Hypothalamus (tissue), 51 donors: ENCODE data around the gene NDUFAB1.
A peak's percentile ranks its signal among the peaks of the same experiment; 100 is the strongest.
"Not testable (repeated sequence)": the region's sequence is repeated elsewhere in the genome, so short reads cannot be mapped to it uniquely, and the experiment has no call there.

ENCODE experiments used
- DNase-seq, 51 donors: peaks; one replicate each; lab custom pipeline; 2025; lab: John Stamatoyannopoulos, UW

Gene NDUFAB1

DNA sequence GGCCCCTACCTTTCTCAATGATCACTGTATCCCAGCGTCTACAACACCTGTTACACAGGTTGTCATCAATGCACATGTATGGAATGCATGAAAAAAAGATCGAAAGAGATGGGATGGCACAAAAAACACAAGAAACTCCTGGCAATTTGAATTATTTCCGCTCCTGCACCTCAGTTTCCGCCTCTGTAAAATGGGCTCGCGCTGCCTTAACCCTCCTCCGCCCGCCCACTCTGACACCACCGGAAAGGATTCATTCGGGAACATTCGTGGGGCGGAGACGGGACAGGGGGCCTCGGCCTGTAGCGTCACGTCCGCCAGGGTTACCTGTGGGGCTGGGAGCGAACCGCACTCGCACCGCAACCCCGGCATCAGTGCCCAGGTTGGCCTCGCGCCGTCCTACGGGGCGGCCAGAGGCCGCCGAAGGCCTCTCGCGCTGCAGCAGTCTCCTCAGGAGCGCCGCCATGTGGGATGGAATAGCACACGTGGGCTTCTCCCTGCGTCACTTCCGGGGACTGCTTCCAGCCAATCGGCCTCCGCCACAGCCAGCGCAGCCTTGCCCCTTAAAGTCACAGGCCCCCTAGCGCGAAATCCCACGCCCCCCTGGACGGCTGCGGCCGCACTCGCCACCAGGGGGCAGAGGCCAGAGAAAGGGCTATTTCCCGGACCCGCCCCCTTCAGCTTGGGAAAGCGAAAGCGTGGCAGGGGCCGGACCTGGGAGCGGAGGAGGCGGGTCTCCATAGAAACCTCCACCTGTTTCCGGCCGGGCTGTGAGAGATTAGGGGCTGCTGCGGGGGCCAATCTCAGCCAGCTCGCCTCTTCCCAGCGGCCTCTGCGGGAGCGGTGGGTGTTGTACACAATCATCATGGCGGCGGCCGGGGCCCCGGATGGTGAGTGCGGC, 39.0 kb downstream of the NDUFAB1 start, which contains the start of the genes EARS2 and UBFD1:
Gene EARS2 (minus strand): TSS at position 470 of the 898 bp plus-strand sequence. CDS start 7 bp downstream, at position 463.
Gene UBFD1 (plus strand): TSS at position 847 of the 898 bp plus-strand sequence. CDS start 16 bp downstream, at position 863.
- peak; percentile 62 to 100 (median 96) for DNase-seq

DNA sequence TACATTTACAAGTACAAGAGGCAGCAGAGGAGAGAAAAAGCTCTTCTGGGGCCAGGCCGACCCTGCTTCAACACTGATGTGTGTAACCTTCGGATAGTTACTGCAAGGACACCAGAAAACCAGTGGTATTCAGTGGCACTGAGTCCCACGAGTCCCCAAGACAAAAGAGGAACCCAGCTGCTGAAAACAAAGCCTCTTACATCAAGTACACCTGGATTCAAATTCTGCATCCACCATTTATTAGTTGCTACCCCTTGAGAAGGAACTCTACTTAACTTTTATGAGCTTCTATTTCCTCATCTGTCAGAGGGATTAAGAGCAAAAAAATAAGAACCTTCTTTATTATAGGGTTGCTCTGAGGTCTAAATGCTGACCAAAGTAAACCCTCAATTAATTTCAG, 41.6 kb downstream of the NDUFAB1 start:
- no peak for DNase-seq

DNA sequence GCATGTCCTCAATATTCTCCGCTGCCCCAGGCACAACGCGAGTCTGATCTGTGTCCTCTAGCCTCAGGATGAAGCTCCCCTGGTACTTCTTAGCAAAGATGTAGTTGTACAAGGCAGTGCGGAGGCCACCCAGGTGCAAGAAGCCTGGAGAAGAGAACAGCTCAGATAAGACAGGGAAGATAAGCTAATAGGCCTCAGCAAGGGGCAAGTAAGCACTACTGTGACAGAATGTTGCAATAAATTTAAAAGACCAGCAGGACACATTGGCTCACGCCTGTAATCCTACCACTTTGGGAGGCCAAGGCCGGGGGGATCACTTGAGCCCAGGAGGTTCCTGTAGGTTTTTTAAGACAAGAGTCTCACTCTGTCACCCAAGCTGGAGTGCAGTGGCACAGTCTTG, 44.0 kb downstream of the NDUFAB1 start:
- DNase-seq: no peak

DNA sequence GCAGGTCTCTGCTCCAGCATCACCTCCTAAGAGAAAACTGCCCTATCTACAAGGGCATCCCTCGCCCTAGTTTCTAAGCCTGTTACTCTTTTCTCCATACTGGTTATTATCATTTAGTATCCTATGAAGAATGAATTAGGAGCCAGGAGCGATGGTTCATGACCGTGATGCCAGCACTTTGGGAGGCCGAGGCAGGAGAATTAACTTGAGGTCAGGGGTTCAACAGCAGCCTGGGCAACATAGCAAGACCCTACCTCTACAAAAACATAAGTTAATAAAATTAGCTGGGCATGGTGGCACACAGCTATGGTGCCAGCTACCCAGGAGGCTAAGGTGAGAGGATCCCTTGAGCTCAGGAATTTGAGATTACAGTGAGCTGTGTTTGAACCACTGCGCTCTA, 46.2 kb downstream of the NDUFAB1 start:
- DNase-seq: no peak

DNA sequence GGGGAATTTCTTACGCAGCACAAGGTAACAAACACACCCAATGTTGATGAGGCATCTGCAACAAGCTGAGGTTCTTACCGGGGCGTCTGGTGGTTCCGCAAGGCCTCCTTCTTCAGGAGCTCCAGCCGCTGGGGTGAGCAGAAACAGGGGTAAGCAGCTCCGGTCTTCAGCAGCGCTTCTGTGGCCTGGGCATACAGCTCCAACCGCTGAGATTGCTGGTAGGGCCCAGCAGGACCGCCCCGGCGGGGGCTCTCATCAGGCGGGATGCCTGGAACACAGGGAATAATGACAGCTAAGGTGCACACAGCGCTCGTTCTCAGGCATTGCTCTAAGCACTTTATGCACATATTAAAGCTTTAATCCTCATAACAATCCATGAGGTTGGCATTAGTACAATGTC, 51.7 kb downstream of the NDUFAB1 start:
- DNase-seq: no peak

DNA sequence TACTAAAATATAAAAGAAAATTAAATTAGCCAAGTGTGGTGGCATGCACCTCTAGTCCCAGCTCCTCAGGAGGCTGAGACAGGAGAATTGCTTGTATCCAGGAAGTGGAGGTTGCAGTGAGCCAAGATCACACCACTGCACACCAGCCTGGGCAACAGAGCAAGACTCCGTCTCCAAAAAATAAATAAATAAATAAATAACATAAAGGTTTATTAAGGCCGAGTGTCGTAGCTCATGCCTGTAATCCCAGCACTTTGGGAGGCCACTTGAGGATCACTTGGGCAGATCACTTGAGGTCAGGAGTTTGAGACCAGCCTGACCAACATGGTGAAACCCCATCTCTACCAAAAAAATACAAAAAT, 55.3 kb downstream of the NDUFAB1 start:
- DNase-seq: not testable (repeated sequence)

DNA sequence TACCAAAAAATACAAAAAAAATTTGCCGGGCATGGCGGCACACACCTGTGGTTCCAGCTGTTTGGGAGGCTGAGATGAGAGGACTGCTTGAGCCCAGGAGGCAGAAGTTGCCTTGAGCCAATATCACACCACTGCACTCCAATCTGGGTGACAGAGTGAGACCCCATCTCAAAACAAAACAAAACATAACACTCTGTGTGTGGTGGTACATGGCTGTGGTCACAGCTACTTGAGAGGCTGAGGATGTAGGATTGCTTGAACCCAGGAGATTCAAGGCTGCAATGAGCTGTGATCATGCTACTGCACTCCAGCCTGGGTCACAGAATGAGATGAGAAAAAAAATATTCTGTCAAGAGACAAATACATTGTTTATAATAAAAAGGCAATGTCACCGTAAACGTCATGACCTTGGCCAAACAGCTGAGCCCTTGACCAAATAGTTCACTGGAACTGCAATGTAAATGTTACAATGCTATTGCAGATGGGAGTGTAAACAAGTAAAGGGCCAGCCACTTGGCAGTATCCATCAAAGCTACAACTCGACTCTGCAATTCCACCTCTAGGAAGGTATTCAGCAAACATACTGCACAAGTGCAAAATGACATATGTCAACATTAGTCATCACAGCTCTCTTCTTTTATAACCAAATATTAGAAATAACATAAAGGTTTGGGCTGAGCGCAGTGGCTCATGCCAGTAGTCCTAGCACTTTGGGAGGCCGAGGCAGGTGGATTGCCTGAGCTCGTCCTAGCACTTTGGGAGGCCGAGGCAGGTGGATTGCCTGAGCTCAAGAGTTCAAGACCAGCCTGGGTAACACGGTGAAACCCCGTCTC, 55.9 kb downstream of the NDUFAB1 start:
- DNase-seq: no peak

DNA sequence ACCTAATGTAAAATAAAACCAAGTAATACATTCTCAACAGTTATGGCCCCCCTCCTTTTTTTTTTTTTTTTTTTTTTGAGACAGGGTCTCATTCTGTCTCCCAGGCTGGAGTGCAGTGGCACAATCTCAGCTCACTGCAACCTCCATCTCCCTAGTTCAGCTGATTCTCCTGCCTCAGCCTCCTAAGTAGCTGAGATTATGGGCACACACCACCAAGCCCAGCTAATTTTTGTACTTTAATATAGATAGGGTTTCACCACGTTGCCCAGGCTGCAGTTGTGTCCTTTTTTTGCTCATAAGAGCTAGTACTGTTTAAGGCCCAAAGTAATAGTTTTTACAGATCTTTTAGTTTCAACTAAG, 57.2 kb downstream of the NDUFAB1 start:
- DNase-seq: no peak

DNA sequence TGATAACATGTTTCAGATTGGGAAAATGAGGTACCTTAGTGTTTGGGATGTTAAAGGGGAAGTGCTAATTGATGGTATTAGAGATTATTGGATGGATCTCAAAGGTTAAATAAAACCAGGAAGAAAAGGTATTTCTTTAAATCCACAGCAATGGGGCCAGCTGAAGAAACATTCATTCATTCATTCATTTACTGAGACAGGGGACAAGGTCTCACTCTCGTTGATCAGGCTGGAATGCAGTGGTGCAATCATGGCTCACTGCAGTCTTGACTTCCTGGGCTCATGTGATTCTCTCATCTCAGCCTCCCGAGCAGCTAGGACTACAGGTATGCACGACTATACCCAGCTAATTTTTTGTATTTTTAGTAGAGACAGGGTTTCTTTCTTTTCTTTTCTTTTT, 58.7 kb downstream of the NDUFAB1 start:
- no peak for DNase-seq

DNA sequence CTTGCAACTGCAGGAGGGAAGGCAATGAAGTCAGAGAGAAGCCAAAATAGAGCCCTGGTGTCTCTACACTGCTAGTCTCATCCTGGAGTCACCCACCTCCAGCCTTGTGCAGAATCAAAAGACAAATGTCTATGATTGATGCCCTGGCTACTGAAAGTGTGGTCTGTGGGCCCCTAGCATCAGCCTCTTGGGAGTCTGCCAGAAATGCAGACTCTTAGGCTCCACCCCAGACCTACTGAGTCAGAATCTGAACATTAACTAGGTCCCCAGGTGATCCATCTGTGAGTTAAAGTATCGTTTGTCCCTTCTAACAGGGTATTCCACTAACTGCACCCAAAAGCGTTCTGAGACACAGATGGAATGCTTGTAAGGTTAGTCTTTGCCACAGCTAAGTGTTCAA, 60.2 kb downstream of the NDUFAB1 start:
- no peak for DNase-seq

DNA sequence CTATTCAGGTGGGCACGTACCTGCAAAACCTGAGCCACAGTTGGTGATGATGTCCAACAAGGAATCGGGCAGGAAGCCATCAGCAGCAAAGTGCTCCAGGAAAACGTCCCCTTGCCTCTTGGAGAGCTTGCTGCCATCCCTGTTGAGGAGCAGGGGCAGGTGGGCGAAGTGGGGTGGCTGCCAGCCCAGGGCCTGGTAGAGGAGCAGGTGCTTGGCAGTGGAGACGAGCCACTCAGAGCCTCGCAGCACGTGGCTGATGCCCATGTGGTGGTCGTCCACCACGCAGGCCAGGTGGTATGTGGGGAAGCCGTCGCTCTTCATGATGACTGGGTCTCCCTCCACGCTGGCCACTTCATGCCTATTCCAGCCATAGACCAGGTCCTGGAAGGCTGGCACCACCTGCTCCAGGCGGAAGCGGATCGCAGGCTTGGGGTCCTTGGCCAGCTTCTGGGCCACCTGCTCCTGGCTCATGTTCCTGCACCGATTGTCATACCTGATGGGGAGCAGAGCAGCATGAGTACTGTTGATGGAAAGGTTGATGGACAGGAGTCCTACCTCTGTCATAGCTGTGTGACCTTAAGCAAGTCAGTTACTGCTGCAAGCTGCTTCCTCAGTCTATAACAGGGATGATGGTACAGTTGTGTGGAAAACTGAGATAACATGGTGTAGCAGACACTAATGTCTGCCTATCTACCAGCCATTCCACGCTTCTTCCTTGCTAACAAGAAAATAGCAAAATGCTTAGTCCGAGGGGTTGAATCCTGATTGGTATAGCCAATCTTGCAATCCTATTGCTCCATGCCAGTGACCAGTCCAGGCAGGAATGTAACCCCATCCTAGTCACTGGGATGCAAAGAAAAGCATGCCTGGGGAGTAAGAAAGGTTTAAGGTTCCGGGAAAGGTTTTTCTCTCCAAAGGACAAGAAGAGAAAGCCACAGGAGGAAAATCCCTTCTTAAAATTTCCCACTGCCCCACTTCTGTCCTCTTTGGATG, 61.0 kb downstream of the NDUFAB1 start:
- DNase-seq: no peak

DNA sequence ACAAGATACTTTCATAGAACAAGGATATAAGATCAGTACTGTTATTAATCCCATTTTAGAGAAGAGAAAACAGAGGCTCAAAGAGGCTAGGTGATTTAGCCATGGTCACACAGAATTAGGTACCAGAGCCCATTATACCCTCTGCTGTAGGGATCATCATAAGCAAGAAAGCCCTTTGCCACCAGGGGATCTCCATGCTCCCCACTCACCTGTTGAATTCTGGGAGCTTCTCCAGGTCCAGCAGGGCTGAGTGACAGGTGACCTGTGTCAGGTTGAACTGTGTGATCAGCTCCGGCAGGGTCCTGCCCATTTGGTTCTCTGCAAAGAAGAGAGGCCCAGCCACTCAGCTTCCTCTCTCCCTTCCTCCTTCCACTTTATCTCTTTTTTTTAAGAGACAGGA, 63.7 kb downstream of the NDUFAB1 start:
- DNase-seq: no peak
